Fibroblast of skin of right quadriceps (primary cell): Measurements from ENCODE around the gene ADNP.

Experiments
- DNase-seq: peaks from one replicate; pipeline ENCODE4 v3.0.0-alpha.2; 2013

ADNP gene

DNA sequence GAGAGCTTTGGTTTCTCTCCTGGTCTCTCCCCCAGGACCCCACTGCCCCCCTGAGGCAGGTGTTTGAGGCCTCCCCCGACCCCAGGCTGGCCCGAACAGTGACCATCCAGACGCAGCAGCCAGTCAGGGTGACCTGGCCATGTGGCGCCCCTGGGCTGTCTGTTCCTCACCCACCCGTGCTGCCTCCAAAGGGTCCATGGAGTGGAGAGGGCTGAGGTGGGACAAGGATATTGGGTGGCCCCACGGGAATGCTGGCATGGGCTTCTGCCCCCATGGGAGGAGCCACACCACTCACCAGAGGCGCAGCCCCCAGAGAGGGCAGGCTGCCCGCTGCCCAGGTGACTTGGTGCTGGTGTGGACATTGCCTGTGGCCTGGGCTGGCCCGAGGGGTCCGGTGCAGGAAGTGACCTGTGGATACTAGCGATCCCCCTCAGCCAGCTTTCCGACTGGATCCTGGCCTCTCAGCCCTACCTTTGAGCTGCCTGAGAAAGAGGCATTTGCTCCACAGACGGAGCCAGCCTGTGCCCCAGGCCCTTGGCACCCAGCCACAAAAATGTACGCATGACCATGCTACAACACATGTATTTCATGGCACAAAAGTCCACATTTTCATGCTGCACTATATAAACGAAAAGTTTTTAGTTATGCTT is 85.5 kb downstream of the ADNP start:
- DNase-seq: no peak

- DNase-seq: peak; percentile 72
Measured at GRCh38 chr20:50844430-50845100, 86.7 kb downstream of the ADNP start.

DNA sequence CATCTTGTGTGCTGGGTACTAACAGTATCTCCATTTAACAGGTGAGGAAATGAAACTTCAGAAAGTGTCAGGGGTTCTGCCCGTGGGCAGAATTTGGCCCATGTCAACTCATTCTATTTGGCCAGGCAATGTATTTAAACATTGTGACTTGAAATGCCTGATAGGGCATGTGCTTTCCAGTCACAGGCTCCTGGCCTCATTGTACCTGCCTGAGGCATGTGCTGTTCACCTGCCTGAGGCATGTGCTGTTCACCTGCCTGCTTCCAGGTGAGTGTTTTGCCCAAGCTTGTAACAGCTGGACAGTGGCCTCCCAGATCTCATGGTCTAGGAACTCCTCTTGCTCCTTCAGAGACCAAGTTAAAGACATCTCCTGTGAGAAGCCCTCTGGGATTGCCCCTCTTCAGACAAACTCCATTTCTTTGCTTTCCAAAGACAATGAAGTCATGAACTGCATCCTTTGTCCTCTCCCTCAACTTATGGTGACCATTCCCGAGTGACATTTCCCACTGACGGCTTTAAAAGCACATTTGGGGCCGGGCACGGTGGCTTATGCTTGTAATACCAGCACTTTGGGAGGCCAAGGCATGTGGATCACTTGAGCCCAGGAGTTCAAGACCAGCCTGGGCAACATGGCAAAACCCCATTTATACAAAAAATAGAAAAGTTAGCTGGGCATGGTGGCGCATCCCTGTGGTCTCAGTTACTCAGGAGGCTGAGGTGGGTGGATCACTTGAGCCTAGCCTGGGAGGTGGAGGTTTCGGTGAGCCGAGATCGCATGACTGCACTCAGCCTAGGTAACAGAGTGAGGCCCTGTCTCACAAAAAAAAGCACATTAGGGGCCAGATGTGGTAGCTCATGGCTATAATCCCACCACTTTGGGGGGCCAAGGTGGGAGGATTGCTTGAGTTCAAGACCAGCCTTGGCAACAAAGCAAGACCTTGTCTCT is 87.6 kb downstream of the ADNP start:
- DNase-seq: no peak

DNA sequence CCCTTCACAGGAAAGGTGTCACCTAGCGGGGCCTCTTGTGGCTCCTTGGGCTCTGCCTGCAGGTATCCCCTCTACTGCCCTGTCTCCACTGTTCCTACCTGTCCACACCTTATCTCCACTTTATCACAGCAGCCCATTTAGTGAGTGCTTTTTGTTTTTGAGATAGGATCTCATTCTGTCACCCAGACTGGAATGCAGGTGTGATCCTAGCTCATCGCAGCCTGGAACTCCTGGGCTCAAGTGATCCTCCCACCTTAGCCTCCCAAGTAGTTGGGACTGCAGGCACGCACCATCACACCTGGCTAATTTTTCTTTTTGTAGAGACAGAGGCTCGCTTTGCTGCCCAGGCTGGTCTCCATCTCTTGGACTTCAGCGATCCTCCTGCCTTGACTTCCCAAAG is 88.4 kb downstream of the ADNP start:
- DNase-seq: no peak
